Liver (tissue), 9 donors: ENCODE measurements around the gene MAPK8IP2. TPM values are rescaled to one million over a fixed set of nuclear protein-coding genes. Genes with fewer than 3 reads are reported as not detected.

Source experiments
- DNase-seq: peaks from one replicate; pipeline ENCODE4 v3.0.0-alpha.2; 2017; ENCODE audit warnings: low spot score
- H3K27ac ChIP-seq, 2 donors: one replicate each; pipeline ENCODE4 v1.7.0; 2013; ENCODE audit warnings: inconsistent platforms in 2 of 2, low read length in 2 of 2, control low read depth in 1 of 2, low read depth in 1 of 2, mild to moderate bottlenecking in 1 of 2
- H3K27me3 ChIP-seq, 4 donors: one replicate each; pipeline versions ENCODE4 v1.6.1 to v1.7.0; 2013; ENCODE audit warnings: low read length in 3 of 4, inconsistent platforms in 1 of 4, mild to moderate bottlenecking in 1 of 4, moderate library complexity in 1 of 4; ENCODE audit not compliant: control insufficient read depth in 4 of 4, insufficient read depth in 4 of 4
- H3K36me3 ChIP-seq, 4 donors: one replicate each; pipeline versions ENCODE4 v1.6.1 to v1.7.0; 2013; ENCODE audit warnings: low read length in 3 of 4, mild to moderate bottlenecking in 3 of 4, low read depth in 1 of 4, moderate library complexity in 1 of 4; ENCODE audit not compliant: control insufficient read depth in 4 of 4, insufficient read depth in 3 of 4
- H3K4me1 ChIP-seq, 4 donors: one replicate each; pipeline versions ENCODE4 v1.6.1 to v1.7.0; 2013; ENCODE audit warnings: low read length in 3 of 4, mild to moderate bottlenecking in 3 of 4, moderate library complexity in 1 of 4; ENCODE audit not compliant: control insufficient read depth in 4 of 4, insufficient read depth in 4 of 4
- H3K4me3 ChIP-seq, 3 donors: one replicate each; pipeline versions ENCODE4 v1.6.1 to v1.7.0; 2013; ENCODE audit warnings: low read length in 3 of 3, control low read depth in 1 of 3, low read depth in 1 of 3, mild to moderate bottlenecking in 1 of 3
- H3K9ac ChIP-seq, 2 donors: one replicate each; pipeline ENCODE4 v1.7.0; 2013; ENCODE audit warnings: low read length in 2 of 2, mild to moderate bottlenecking in 2 of 2, moderate library complexity in 2 of 2, control low read depth in 1 of 2, low read depth in 1 of 2
- H3K9me3 ChIP-seq, 4 donors: one replicate each; pipeline versions ENCODE4 v1.6.1 to v1.7.0; 2013; ENCODE audit warnings: low read length in 3 of 4; ENCODE audit not compliant: control insufficient read depth in 4 of 4
- ATF3 ChIP-seq: IDR thresholded peaks from 2 replicates; pipeline ENCODE4 v1.6.1; 2016; ENCODE audit warnings: antibody characterized with exemption
- EGR1 ChIP-seq, 2 donors: IDR thresholded peaks; 2 replicates each; pipeline ENCODE4 v1.6.1; 2016 to 2018; ENCODE audit warnings: antibody characterized with exemption in 2 of 2, low read depth in 2 of 2
- FOXA1 ChIP-seq: IDR thresholded peaks from 2 replicates; pipeline ENCODE4 v1.6.1; 2016; ENCODE audit warnings: antibody characterized with exemption
- FOXA2 ChIP-seq: IDR thresholded peaks from 2 replicates; pipeline ENCODE4 v1.6.1; 2016; ENCODE audit warnings: antibody characterized with exemption
- GABPA ChIP-seq, 2 donors: IDR thresholded peaks in 1 of 2; conservative IDR thresholded peaks in 1 of 2; 2 replicates each; pipeline ENCODE4 v1.6.1; 2016; ENCODE audit warnings: antibody characterized with exemption in 2 of 2, mild to moderate bottlenecking in 1 of 2, moderate library complexity in 1 of 2
- HNF4A ChIP-seq, 2 donors: conservative IDR thresholded peaks; 2 replicates each; pipeline ENCODE4 v1.6.1; 2016; ENCODE audit warnings: antibody characterized with exemption in 2 of 2, mild to moderate bottlenecking in 2 of 2
- HNF4G ChIP-seq: IDR thresholded peaks from 2 replicates; pipeline ENCODE4 v1.6.1; 2016; ENCODE audit warnings: antibody characterized with exemption
- JUND ChIP-seq, 2 donors: IDR thresholded peaks; 2 replicates each; pipeline ENCODE4 v1.6.1; 2016; ENCODE audit warnings: antibody characterized with exemption in 2 of 2
- NR2F2 ChIP-seq: IDR thresholded peaks from 2 replicates; pipeline ENCODE4 v1.6.1; 2016; ENCODE audit warnings: antibody characterized with exemption
- RAD21 ChIP-seq, 2 donors: IDR thresholded peaks; 2 replicates each; pipeline ENCODE4 v1.6.1; 2016; ENCODE audit warnings: antibody characterized with exemption in 2 of 2, mild to moderate bottlenecking in 2 of 2
- RXRA ChIP-seq, 2 donors: IDR thresholded peaks; 2 replicates each; pipeline ENCODE4 v1.6.1; 2017 to 2018; ENCODE audit warnings: antibody characterized with exemption in 2 of 2, mild to moderate bottlenecking in 1 of 2
- SP1 ChIP-seq: IDR thresholded peaks from 2 replicates; pipeline ENCODE4 v1.6.1; 2018; ENCODE audit warnings: antibody characterized with exemption, mild to moderate bottlenecking
- TAF1 ChIP-seq: conservative IDR thresholded peaks from 2 replicates; pipeline ENCODE4 v1.6.1; 2016; ENCODE audit warnings: antibody characterized with exemption, mild to moderate bottlenecking
- YY1 ChIP-seq: IDR thresholded peaks from 2 replicates; pipeline ENCODE4 v1.6.1; 2016; ENCODE audit warnings: antibody characterized with exemption, mild to moderate bottlenecking
- WGBS: extraction: QIAGEN DNeasy Blood & Tissue Kit; methylation state at CpG from one replicate; pipeline ENCODE4 v1.1.7; 2013; 5-methylcytosine and 5-hydroxymethylcytosine counted together
- polyA plus RNA-seq, 2 donors: library from polyadenylated mRNA; stranded (reverse) in 1 of 2; unstranded in 1 of 2; fragments of 200-250 nt in 1 of 2; fragments of >200 nt in 1 of 2; fragmentation: Nextera tagmentation in 1 of 2; extraction: Ambion mirVana in 1 of 2; gene quantifications; one replicate each; pipeline versions ENCODE4 v1.2.1 to v1.2.3, GENCODE V29; 2013 to 2015
- total RNA-seq, 2 donors: library from RNA; depleted of rRNA; stranded (reverse); fragments of >200 nt; gene quantifications; one replicate each; pipeline ENCODE4 v1.2.3, GENCODE V29; 2014
- TF ChIP-seq, protein P1 (sequence below): fragments of 150-350 bp; IDR thresholded peaks from 2 replicates; pipeline ENCODE4 v1.5.1; 2017; ENCODE audit warnings: improper control_type of control experiment, low read depth, low read length; ENCODE audit not compliant: missing input control
- TF ChIP-seq, protein P2 (sequence below): IDR thresholded peaks from 2 replicates; pipeline ENCODE4 v1.6.1; 2016; ENCODE audit warnings: antibody characterized with exemption, mild to moderate bottlenecking
- TF ChIP-seq, protein P3 (sequence below): IDR thresholded peaks from 2 replicates; pipeline ENCODE4 v1.6.1; 2016; ENCODE audit warnings: antibody characterized with exemption
- TF ChIP-seq, protein P4 (sequence below): IDR thresholded peaks from 2 replicates; pipeline ENCODE4 v1.6.1; 2016; ENCODE audit warnings: antibody characterized with exemption
- donor health status: healthy.
- donor health status: healthy.
- donor health status: healthy.
- donor health status: healthy.
- donor health status: healthy.

MAPK8IP2 gene
- total and polyA plus RNA-seq, 4 donors = 0.04 to 0.37 (median 0.13) TPM

DNA sequence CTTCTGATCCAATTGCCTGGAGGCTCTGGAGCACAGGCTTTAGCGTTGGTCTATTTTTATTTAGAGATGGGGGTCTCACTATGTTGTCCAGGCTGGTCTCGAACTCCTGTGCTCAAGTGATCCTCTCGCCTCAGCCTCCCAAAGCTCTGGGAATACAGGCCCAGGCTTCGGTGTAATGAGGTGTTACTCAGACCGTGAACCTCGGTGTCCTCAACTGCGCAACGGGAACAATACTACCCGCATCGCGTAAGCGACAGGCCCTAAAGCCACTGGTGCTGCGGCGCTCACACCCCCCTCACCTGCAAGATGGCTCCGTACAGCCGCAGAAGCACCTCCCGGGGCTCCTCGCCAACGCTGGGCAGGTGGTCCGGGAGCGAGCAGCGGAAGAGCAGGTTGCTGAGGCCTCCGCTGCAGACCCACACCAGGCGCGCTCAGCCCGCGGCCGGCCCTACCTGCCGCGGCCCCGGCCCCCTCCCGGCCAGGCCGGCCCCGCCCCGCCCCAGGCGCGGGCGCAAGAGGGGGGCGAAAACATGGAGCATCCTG, 18.6 kb upstream of the MAPK8IP2 start:
- H3K36me3 ChIP-seq = peaks cover 0 to 1% (median 0%) of the 10 kb centered on the region in 4 donors
- H3K9me3 ChIP-seq = no peaks in the 10 kb centered on the region
- peaks cover 10 to 23% (median 16%) of the 10 kb centered on the region in 4 donors for H3K4me1 ChIP-seq
- peak overlapping the region; percentile 74 to 77 (median 74) for H3K4me3 ChIP-seq
- 8% methylated on average over 39 of the region's 39 CpGs for WGBS
- TF ChIP-seq EGR1 (IDR thresholded peaks at IDR 0.05; ENCODE audit: low read depth in 2 of 2) (no peak), FOXA2 (no peak), RXRA (IDR thresholded peaks at IDR 0.05) (no peak), HNF4G (no peak), ATF3 (no peak), FOXA1 (no peak), HNF4A (conservative IDR thresholded peaks at IDR 0.05) (no peak), RAD21 (IDR thresholded peaks at IDR 0.05) (no peak)
- TF ChIP-seq, protein P1, sequence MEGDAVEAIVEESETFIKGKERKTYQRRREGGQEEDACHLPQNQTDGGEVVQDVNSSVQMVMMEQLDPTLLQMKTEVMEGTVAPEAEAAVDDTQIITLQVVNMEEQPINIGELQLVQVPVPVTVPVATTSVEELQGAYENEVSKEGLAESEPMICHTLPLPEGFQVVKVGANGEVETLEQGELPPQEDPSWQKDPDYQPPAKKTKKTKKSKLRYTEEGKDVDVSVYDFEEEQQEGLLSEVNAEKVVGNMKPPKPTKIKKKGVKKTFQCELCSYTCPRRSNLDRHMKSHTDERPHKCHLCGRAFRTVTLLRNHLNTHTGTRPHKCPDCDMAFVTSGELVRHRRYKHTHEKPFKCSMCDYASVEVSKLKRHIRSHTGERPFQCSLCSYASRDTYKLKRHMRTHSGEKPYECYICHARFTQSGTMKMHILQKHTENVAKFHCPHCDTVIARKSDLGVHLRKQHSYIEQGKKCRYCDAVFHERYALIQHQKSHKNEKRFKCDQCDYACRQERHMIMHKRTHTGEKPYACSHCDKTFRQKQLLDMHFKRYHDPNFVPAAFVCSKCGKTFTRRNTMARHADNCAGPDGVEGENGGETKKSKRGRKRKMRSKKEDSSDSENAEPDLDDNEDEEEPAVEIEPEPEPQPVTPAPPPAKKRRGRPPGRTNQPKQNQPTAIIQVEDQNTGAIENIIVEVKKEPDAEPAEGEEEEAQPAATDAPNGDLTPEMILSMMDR = no peak
- no peak for DNase-seq
- peak overlapping the region; percentile 18 to 30 for H3K9ac ChIP-seq
- no peaks in the 10 kb centered on the region for H3K27me3 ChIP-seq
- H3K27ac ChIP-seq = peak overlapping the region; percentile 97 to 99

GRCh38 chr22:50582493-50583293, 17.9 kb upstream of the MAPK8IP2 start, which contains the start of gene CHKB:
Gene CHKB (minus strand): TSS chr22:50582849. CDS start chr22:50582781, 68 bp downstream.
- H3K9ac ChIP-seq = peak within 1 kb of the TSS; percentile 58 to 60
- WGBS = under 1% methylated on average over 96 of the region's 96 CpGs
- peaks cover 10 to 23% (median 16%) of the 10 kb centered on the region in 4 donors for H3K4me1 ChIP-seq
- no peaks in the 10 kb centered on the region for H3K27me3 ChIP-seq
- H3K4me3 ChIP-seq = peak within 1 kb of the TSS; percentile 74 to 81 (median 74)
- peak; percentile 95 for DNase-seq
- peaks cover 0 to 1% (median 0%) of the 10 kb centered on the region in 4 donors for H3K36me3 ChIP-seq
- TF ChIP-seq FOXA2 (no peak), TAF1 (no peak), RAD21 (IDR thresholded peaks at IDR 0.05) (peak; percentile 13 to 37), SP1 (peak; percentile 71), ATF3 (no peak), NR2F2 (peak; percentile 63), JUND (IDR thresholded peaks at IDR 0.05) (no peak), FOXA1 (no peak), YY1 (peak; percentile 76), HNF4G (peak; percentile 66), RXRA (IDR thresholded peaks at IDR 0.05) (peak in 1 of 2 donors; percentile 30), GABPA (IDR thresholded peaks at IDR 0.05 in 1 of 2, conservative IDR thresholded peaks at IDR 0.05 in 1 of 2) (peak in 1 of 2 donors; percentile 87), EGR1 (IDR thresholded peaks at IDR 0.05; ENCODE audit: low read depth in 2 of 2) (no peak), HNF4A (conservative IDR thresholded peaks at IDR 0.05) (peak in 1 of 2 donors; percentile 9)
- TF ChIP-seq, protein P2, sequence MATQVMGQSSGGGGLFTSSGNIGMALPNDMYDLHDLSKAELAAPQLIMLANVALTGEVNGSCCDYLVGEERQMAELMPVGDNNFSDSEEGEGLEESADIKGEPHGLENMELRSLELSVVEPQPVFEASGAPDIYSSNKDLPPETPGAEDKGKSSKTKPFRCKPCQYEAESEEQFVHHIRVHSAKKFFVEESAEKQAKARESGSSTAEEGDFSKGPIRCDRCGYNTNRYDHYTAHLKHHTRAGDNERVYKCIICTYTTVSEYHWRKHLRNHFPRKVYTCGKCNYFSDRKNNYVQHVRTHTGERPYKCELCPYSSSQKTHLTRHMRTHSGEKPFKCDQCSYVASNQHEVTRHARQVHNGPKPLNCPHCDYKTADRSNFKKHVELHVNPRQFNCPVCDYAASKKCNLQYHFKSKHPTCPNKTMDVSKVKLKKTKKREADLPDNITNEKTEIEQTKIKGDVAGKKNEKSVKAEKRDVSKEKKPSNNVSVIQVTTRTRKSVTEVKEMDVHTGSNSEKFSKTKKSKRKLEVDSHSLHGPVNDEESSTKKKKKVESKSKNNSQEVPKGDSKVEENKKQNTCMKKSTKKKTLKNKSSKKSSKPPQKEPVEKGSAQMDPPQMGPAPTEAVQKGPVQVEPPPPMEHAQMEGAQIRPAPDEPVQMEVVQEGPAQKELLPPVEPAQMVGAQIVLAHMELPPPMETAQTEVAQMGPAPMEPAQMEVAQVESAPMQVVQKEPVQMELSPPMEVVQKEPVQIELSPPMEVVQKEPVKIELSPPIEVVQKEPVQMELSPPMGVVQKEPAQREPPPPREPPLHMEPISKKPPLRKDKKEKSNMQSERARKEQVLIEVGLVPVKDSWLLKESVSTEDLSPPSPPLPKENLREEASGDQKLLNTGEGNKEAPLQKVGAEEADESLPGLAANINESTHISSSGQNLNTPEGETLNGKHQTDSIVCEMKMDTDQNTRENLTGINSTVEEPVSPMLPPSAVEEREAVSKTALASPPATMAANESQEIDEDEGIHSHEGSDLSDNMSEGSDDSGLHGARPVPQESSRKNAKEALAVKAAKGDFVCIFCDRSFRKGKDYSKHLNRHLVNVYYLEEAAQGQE = peak; percentile 54
- TF ChIP-seq, protein P3, sequence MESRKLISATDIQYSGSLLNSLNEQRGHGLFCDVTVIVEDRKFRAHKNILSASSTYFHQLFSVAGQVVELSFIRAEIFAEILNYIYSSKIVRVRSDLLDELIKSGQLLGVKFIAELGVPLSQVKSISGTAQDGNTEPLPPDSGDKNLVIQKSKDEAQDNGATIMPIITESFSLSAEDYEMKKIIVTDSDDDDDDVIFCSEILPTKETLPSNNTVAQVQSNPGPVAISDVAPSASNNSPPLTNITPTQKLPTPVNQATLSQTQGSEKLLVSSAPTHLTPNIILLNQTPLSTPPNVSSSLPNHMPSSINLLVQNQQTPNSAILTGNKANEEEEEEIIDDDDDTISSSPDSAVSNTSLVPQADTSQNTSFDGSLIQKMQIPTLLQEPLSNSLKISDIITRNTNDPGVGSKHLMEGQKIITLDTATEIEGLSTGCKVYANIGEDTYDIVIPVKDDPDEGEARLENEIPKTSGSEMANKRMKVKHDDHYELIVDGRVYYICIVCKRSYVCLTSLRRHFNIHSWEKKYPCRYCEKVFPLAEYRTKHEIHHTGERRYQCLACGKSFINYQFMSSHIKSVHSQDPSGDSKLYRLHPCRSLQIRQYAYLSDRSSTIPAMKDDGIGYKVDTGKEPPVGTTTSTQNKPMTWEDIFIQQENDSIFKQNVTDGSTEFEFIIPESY = no peak
- TF ChIP-seq, protein P4, sequence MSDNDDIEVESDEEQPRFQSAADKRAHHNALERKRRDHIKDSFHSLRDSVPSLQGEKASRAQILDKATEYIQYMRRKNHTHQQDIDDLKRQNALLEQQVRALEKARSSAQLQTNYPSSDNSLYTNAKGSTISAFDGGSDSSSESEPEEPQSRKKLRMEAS = no peak
- TF ChIP-seq, protein P1 = no peak
- H3K27ac ChIP-seq = peak within 1 kb of the TSS; percentile 97 to 99
- H3K9me3 ChIP-seq = no peaks in the 10 kb centered on the region
